IMR-90 (cell line): ENCODE data around the gene CTNNA2.

Experiments used
- FOS ChIP-seq: fragments of 150-350 bp; IDR thresholded peaks from 2 replicates; pipeline ENCODE4 v1.6.1; 2016; ENCODE audit warnings: low read depth, low read length
- POLR2A ChIP-seq: IDR thresholded peaks from 2 replicates; pipeline ENCODE4 v1.6.1; 2012; ENCODE audit warnings: mild to moderate bottlenecking, low read depth, low read length
- TF ChIP-seq, protein P1 (sequence below): conservative IDR thresholded peaks from 2 replicates; pipeline ENCODE4 v1.5.1; 2012; ENCODE audit warnings: mild to moderate bottlenecking, low read depth, low read length, improper control_type of control experiment

DNA sequence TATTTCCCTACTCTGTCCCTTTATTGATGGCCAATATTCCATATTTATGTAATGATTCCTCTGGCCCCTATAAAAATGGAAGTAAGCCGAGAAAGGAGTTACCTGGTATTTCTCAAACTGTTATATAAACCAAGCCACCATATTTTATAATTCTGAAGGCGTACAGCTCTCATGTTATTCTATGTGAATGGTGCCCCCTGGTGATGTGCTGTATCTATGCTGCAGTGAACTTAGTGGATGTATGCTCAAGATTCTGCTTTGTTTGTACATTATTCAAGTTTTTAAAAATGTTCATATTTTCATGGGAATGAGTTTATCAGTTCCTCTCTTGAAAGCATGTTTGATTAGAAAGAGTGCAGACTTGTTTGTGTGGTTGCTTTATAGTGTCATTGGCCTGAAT, 986.2 kb downstream of the CTNNA2 start:
- TF ChIP-seq, protein P1, sequence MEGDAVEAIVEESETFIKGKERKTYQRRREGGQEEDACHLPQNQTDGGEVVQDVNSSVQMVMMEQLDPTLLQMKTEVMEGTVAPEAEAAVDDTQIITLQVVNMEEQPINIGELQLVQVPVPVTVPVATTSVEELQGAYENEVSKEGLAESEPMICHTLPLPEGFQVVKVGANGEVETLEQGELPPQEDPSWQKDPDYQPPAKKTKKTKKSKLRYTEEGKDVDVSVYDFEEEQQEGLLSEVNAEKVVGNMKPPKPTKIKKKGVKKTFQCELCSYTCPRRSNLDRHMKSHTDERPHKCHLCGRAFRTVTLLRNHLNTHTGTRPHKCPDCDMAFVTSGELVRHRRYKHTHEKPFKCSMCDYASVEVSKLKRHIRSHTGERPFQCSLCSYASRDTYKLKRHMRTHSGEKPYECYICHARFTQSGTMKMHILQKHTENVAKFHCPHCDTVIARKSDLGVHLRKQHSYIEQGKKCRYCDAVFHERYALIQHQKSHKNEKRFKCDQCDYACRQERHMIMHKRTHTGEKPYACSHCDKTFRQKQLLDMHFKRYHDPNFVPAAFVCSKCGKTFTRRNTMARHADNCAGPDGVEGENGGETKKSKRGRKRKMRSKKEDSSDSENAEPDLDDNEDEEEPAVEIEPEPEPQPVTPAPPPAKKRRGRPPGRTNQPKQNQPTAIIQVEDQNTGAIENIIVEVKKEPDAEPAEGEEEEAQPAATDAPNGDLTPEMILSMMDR: peak; percentile 78
- TF ChIP-seq POLR2A (no peak), FOS (no peak)
